ENCODE results near the gene CRK. TPM values are rescaled to one million over a fixed set of nuclear protein-coding genes. Genes with fewer than 3 reads are reported as not detected.

The CRK gene
- total and polyA plus RNA-seq, 8 donors = 18.0 to 87.5 (median 36.7) TPM

DNA sequence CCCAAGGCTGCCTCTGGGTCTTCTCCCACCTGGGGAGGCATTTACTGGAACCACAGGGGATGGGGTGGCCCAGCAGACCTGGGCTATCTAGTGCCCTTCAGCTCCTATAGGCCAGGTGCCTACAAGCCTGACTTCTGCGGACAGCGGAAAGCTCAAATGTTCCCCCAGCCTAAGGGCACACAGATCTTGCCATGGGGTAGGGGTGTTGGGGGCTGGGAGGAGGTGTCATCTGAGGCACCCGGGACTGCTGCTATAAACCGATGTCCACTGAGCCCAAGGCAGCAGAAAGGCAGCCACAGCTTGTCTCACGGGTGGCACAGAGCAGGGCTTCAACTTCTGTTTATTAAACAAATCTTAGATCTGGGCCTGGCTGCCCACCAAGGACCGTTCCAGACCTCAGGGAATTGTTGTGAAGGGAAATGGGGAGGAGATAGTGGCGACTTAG lies 32.8 kb upstream of the CRK start:
- WGBS, 5 donors = 34 to 69% (median 61%) methylated on average over 3 to 7 of the region's 7 CpGs
- Histone ChIP-seq H3K4me3 (peak overlapping the region; percentile 47 to 81 (median 70)), H3K27me3 (peaks cover 0 to 6% (median 0%) of the 10 kb centered on the region in 3 donors), H3K9me3 (no peaks in the 10 kb centered on the region), H3K27ac (peak overlapping the region; percentile 96 to 99 (median 98)), H3K36me3 (peaks cover 0 to 5% (median 3%) of the 10 kb centered on the region in 4 donors), H3K4me1 (peaks cover 78 to 86% (median 80%) of the 10 kb centered on the region in 4 donors)
- DNase-seq = no peak
- TF ChIP-seq POLR2AphosphoS5 (IDR thresholded peaks at IDR 0.05) (no peak), EP300 (IDR thresholded peaks at IDR 0.05) (no peak), POLR2A (IDR thresholded peaks at IDR 0.05) (no peak)
- TF ChIP-seq, protein P1, sequence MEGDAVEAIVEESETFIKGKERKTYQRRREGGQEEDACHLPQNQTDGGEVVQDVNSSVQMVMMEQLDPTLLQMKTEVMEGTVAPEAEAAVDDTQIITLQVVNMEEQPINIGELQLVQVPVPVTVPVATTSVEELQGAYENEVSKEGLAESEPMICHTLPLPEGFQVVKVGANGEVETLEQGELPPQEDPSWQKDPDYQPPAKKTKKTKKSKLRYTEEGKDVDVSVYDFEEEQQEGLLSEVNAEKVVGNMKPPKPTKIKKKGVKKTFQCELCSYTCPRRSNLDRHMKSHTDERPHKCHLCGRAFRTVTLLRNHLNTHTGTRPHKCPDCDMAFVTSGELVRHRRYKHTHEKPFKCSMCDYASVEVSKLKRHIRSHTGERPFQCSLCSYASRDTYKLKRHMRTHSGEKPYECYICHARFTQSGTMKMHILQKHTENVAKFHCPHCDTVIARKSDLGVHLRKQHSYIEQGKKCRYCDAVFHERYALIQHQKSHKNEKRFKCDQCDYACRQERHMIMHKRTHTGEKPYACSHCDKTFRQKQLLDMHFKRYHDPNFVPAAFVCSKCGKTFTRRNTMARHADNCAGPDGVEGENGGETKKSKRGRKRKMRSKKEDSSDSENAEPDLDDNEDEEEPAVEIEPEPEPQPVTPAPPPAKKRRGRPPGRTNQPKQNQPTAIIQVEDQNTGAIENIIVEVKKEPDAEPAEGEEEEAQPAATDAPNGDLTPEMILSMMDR (IDR thresholded peaks at IDR 0.05) = no peak
- intact Hi-C loops (cut with DNase I; ENCODE audit: low total_unique reads) = no loop called here

DNA sequence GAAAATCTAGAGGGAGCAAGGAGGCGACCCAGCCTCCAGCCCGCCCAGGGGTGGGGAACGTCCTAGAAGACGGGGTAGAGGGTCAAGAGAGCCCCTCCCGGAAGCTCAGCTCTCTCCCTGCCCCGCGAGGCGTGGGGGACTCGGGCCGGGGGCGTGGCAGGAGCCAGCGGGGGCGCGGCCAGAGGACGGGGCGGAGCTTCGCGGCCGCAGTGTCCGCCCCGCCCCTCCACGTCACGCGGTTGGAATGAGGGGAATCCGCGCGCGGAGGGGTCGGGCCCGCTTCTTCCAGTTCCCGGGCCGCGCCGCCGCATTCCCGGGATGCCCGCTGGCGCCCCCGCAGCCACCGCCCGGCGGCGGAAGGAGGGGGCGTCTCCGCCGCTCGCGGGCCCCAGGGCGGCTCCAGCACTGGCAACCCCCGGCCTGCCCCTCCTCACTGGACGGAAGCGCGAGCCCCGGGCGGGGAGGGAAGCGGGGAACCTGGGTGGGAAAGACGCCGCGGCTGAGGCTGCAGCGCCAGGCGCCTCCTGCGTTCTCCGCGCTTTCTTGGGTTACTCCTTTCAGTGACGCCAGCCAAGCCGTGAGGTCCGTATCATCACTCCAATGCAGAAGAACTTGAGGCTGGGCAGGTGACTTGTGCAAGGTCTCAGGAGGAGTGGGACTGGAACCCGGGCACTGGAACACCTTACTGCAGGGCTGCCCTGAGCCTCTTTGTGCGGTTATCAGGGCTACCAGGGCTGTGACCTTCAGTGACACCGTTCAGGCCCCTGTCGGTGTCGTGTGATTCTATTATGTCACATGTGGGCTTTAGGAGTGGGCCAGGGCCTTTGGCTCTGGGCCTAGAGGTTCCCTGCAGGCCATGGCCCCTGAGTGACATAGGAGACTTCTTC lies 32.1 kb upstream of the CRK start:
- DNase-seq = peak; percentile 88 to 96
- peaks cover 77 to 86% (median 80%) of the 10 kb centered on the region in 4 donors for H3K4me1 ChIP-seq
- intact Hi-C loops (cut with DNase I; ENCODE audit: low total_unique reads) = no loop called here
- H3K4me3 ChIP-seq = peak overlapping the region; percentile 47 to 81 (median 70)
- TF ChIP-seq, protein P1 (IDR thresholded peaks at IDR 0.05) = no peak
- TF ChIP-seq POLR2AphosphoS5 (IDR thresholded peaks at IDR 0.05) = peak; percentile 15 to 81 (median 52)
- TF ChIP-seq EP300 (IDR thresholded peaks at IDR 0.05) = peak; percentile 21
- TF ChIP-seq POLR2A (IDR thresholded peaks at IDR 0.05) = no peak
- WGBS, 5 donors = 1 to 3% (median 2%) methylated on average over 14 to 72 of the region's 72 CpGs
- no peaks in the 10 kb centered on the region for H3K9me3 ChIP-seq
- H3K27me3 ChIP-seq = peaks cover 0 to 6% (median 0%) of the 10 kb centered on the region in 3 donors
- peaks cover 6 to 11% (median 10%) of the 10 kb centered on the region in 4 donors for H3K36me3 ChIP-seq
- H3K27ac ChIP-seq = peak overlapping the region; percentile 96 to 99 (median 98)

DNA sequence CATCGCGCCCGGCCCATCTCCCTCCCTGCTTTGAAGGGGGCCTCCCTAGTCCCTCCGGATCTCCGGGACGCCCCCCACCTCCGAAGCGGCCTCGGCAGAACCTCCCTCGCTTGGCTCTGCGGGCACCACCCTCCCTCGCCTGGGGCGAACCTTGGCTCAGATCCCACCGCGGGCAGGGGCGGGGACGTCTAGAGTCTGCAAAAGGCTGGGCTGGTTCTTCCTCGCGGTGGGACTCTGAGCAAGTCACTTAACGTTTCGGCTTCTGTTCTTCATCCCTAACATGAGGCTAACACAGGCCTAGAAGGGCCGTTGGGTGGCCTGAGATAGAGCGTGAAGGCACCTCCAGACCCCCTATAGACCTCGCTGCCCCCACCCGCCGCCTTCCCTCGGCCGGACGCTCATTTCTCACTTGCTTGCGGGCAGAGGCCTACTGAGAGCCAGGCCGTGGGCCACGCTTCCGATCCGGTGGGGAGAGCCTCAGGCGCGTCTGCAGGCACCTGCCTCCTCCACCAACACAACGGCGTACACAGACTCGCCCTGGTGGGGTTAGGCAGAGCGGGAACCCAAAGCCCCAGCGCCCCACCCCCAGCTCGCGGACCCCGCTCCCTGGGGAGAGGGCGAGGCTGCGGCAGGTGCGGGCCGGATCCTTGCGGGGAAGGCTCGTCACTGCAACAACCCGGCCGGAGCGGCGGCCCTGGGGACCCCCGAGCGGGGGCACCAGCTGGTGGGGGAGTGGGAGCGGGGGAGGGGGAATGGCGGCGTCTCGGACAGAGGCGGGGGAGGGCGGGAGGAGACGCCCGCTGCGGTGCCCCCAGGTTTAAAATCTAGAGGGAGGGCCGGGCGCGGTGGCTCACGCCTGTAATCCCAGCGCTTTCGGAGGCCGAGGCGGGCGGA lies 31.0 kb upstream of the CRK start:
- intact Hi-C loops (cut with DNase I; ENCODE audit: low total_unique reads) = no loop called here
- Histone ChIP-seq H3K4me3 (peak overlapping the region; percentile 47 to 81 (median 70)), H3K27me3 (peaks cover 0 to 6% (median 0%) of the 10 kb centered on the region in 3 donors), H3K9me3 (no peaks in the 10 kb centered on the region), H3K4me1 (peaks cover 71 to 85% (median 78%) of the 10 kb centered on the region in 4 donors), H3K27ac (peak overlapping the region; percentile 96 to 99 (median 98)), H3K36me3 (peaks cover 12 to 20% (median 19%) of the 10 kb centered on the region in 4 donors)
- 8 to 15% (median 9%) methylated on average over 13 to 74 of the region's 74 CpGs for WGBS, 5 donors
- DNase-seq = peak; percentile 90 to 94
- TF ChIP-seq POLR2AphosphoS5 (IDR thresholded peaks at IDR 0.05) (peak in 2 of 3 donors; percentile 52 to 68), EP300 (IDR thresholded peaks at IDR 0.05) (no peak)

DNA sequence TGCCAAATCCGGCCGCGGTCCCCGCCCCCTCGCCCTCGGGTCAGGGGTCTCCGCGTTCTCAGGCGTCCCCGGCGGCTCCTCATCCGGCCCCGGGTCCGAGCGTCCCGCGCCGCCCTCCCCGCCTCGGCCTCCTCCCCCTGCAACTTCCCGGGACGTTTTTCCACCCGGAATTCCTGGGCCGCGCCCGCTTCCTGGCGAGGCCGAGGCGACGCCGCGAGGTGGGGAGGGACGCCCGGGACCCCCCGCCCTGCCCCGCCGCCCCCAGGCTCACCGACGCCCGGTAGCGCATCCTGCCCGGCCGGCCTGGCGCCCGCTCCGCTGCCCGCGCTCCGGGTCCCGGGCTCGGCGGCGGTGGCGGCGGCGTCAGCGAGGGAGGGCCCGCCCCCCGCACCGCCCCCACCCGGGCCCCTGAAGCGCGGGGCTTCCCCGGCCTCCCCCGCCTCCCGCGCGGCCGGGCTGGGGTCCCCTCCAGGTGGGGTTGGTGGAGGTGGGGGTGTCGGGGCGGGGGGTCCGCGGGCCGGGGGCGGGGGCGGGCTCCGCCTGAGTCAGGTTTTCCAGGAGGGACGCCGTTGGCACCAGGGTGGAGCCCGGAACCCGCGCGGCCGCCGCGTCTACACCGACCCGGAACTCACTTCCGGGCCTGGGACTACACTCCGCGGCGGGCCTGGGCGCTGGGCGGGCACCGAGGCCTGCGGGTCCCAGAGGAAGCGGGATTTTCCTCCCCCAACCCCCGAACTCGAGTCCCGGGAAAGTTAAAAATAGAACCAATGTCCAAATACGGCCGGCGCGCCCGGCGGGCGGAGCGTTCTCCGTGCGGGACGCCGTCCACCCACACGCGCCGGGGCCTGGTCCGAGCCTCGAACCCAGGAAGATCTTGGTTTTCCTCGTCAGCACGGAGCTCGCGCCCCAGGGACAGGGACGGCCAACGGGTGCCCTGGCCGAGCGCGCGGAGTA lies 29.7 kb upstream of the CRK start:
- no peaks in the 10 kb centered on the region for H3K9me3 ChIP-seq
- H3K27me3 ChIP-seq = peaks cover 0 to 6% (median 0%) of the 10 kb centered on the region in 3 donors
- peak overlapping the region; percentile 96 to 99 (median 98) for H3K27ac ChIP-seq
- intact Hi-C loops (cut with DNase I; ENCODE audit: low total_unique reads) = no loop called here
- 1 to 13% (median 2%) methylated on average over 9 to 127 of the region's 127 CpGs for WGBS, 5 donors
- TF ChIP-seq POLR2AphosphoS5 (IDR thresholded peaks at IDR 0.05) (peak in 2 of 3 donors; percentile 29 to 35), POLR2A (IDR thresholded peaks at IDR 0.05) (no peak)
- peak overlapping the region; percentile 68 to 81 (median 76) for H3K4me3 ChIP-seq
- peaks cover 65 to 89% (median 79%) of the 10 kb centered on the region in 4 donors for H3K4me1 ChIP-seq
- DNase-seq = peak; percentile 73 to 88
- peaks cover 20 to 34% (median 32%) of the 10 kb centered on the region in 4 donors for H3K36me3 ChIP-seq

Measured in stomach (tissue), 9 donors.